Endothelial cell of umbilical vein (primary cell): ENCODE results near the gene TPRKB. TPM values are rescaled to one million over a fixed set of nuclear protein-coding genes. Genes with fewer than 3 reads are reported as not detected.

Source experiments
- BruUV-seq: library from RNA; stranded (reverse); fragments of 400-500 nt; replicated peaks from 2 replicates; lab custom pipeline; 2021; lab: Mats Ljungman, UMichigan
- CTCF ChIA-PET: fragments of 300-600, 350-600 bp; sonication (Branson Sonifier 250); formaldehyde crosslinking; loops from one replicate; lab custom pipeline; 2021; ENCODE audit warnings: antibody characterized with exemption, inconsistent platforms; lab: Charles Lee
- POLR2A ChIA-PET: fragments of 300-600, 350-600 bp; sonication (Branson Sonifier 250); formaldehyde crosslinking; loops from one replicate; lab custom pipeline; 2021; ENCODE audit warnings: antibody characterized with exemption, inconsistent platforms; lab: Charles Lee
- DNase-seq: peaks from one replicate; pipeline ENCODE4 v3.0.0-alpha.2; 2011; ENCODE audit warnings: low read depth, low spot score
- FAIRE-seq: peaks from 2 replicates; lab custom pipeline; 2011; peaks lifted over from hg19 to GRCh38; lab: Jason Lieb, UNC
- H2AFZ ChIP-seq: 2 replicates; pipeline ENCODE4 v1.6.0; 2012; ENCODE audit warnings: low read depth, low read length, control low read depth, inconsistent platforms
- H3K27ac ChIP-seq: 2 replicates; pipeline ENCODE4 v1.5.1; 2011; ENCODE audit warnings: low read depth, mild to moderate bottlenecking, control low read depth, low read length, moderate library complexity; ENCODE audit not compliant: insufficient read depth
- H3K27me3 ChIP-seq, 2 experiments: 2 replicates each; pipeline versions ENCODE4 v1.6.0 to v1.6.1; 2011; ENCODE audit warnings: low read length in 2 of 2, mixed read lengths in 1 of 2; ENCODE audit not compliant: control insufficient read depth in 2 of 2, insufficient read depth in 2 of 2
- H3K36me3 ChIP-seq, 2 experiments: 2 replicates in 1 of 2; 3 replicates in 1 of 2; pipeline ENCODE4 v1.5.1; 2011; ENCODE audit warnings: low read length in 2 of 2, mild to moderate bottlenecking in 1 of 2, moderate library complexity in 1 of 2; ENCODE audit not compliant: control insufficient read depth in 2 of 2, insufficient read depth in 2 of 2; ENCODE audit errors: extremely low read depth in 1 of 2
- H3K4me1 ChIP-seq: 3 replicates; pipeline ENCODE4 v1.5.1; 2011; ENCODE audit warnings: mild to moderate bottlenecking, low read length; ENCODE audit not compliant: control insufficient read depth, insufficient read depth; ENCODE audit errors: extremely low read depth
- H3K4me2 ChIP-seq: 2 replicates; pipeline ENCODE4 v1.6.1; 2011; ENCODE audit warnings: low read length, control low read depth, mixed read lengths; ENCODE audit not compliant: insufficient read depth
- H3K4me3 ChIP-seq, 3 experiments: fragments of 200-600 bp in 1 of 3; sonication (generic), shearing (Covaris generic) in 1 of 3; replicated peaks in 1 of 3; 2 replicates each; pipeline ENCODE4 v1.5.1; 2011 to 2016; ENCODE audit warnings: control low read depth in 3 of 3, low read length in 3 of 3, mild to moderate bottlenecking in 2 of 3, inconsistent platforms in 1 of 3, low read depth in 1 of 3, moderate library complexity in 1 of 3; ENCODE audit not compliant: insufficient read depth in 1 of 3
- H3K79me2 ChIP-seq: 2 replicates; pipeline ENCODE4 v1.6.0; 2012; ENCODE audit warnings: low read length, inconsistent platforms; ENCODE audit not compliant: control insufficient read depth, insufficient read depth
- H3K9ac ChIP-seq: replicated peaks from 2 replicates; pipeline ENCODE3; 2011; ENCODE audit warnings: low read length, control low read depth; ENCODE audit not compliant: insufficient read depth; ENCODE audit errors: extremely low read depth
- H3K9me1 ChIP-seq: replicated peaks from 3 replicates; pipeline ENCODE4 v1.6.0; 2011; ENCODE audit warnings: mild to moderate bottlenecking, low read length; ENCODE audit not compliant: control insufficient read depth, insufficient read depth; ENCODE audit errors: extremely low read depth
- H3K9me3 ChIP-seq: replicated peaks from 2 replicates; pipeline ENCODE4 v1.5.1; 2012; ENCODE audit warnings: low read length, inconsistent platforms; ENCODE audit not compliant: control insufficient read depth, insufficient read depth
- H4K20me1 ChIP-seq: replicated peaks from 2 replicates; pipeline ENCODE3; 2011; ENCODE audit warnings: mild to moderate bottlenecking, low read length; ENCODE audit not compliant: control insufficient read depth, insufficient read depth; ENCODE audit errors: extremely low read depth
- EZH2 ChIP-seq: IDR thresholded peaks from 2 replicates; pipeline ENCODE4 v1.6.1; 2012; ENCODE audit warnings: borderline replicate concordance, low read depth, mild to moderate bottlenecking, moderate library complexity, low read length, inconsistent platforms; ENCODE audit not compliant: severe bottlenecking
- FOS ChIP-seq: IDR thresholded peaks from 2 replicates; pipeline ENCODE4 v1.6.1; 2011; ENCODE audit warnings: mild to moderate bottlenecking, low read length, moderate library complexity, borderline replicate concordance; ENCODE audit not compliant: insufficient read depth
- GATA2 ChIP-seq: IDR thresholded peaks from 2 replicates; pipeline ENCODE4 v1.7.0; 2011; ENCODE audit warnings: low read depth, mild to moderate bottlenecking, moderate library complexity, mixed read lengths, low read length; ENCODE audit not compliant: insufficient read length, insufficient read depth
- JUN ChIP-seq: IDR thresholded peaks from 2 replicates; pipeline ENCODE4 v1.6.1; 2011; ENCODE audit warnings: borderline replicate concordance, low read depth; ENCODE audit not compliant: insufficient read length, insufficient read depth
- MYC ChIP-seq: IDR thresholded peaks from one replicate; pipeline ENCODE4 v1.6.1; 2011; ENCODE audit warnings: mild to moderate bottlenecking, low read depth, low read length
- POLR2A ChIP-seq: IDR thresholded peaks from 2 replicates; pipeline ENCODE4 v1.6.1; 2012; ENCODE audit warnings: low read depth, mild to moderate bottlenecking, control low read depth, low read length
- POLR2AphosphoS5 ChIP-seq: IDR thresholded peaks from 2 replicates; pipeline ENCODE4 v1.6.1; 2012; ENCODE audit warnings: low read depth, mild to moderate bottlenecking, control low read depth, low read length, moderate library complexity; ENCODE audit not compliant: insufficient read depth
- dilution Hi-C: fragments of 300-500 bp; cut with MboI; formaldehyde crosslinking; loops from one replicate; pipeline ENCODE4 v1.15.0; 2019; ENCODE audit warnings: low sequenced_read_pairs; ENCODE audit not compliant: extremely low pct_ligation_motif_present
- intact Hi-C: fragments of 100-400 bp; cut with micrococcal nuclease; formaldehyde crosslinking; loops from one replicate; pipeline ENCODE4 v1.10.0; 2022
- polyA plus RNA-seq, 4 experiments: library from polyadenylated mRNA; depleted of rRNA in 3 of 4; stranded (reverse) in 3 of 4; unstranded in 1 of 4; fragments of >200 nt; gene quantifications; 2 replicates each; pipeline versions ENCODE4 v1.2.1 to v1.2.3, GENCODE V29; 2011 to 2012; ENCODE audit warnings: missing spikeins in 1 of 4
- total RNA-seq: library from RNA; stranded (reverse); gene quantifications from 2 replicates; pipeline ENCODE4 v1.2.3, GENCODE V29; 2021
- TF ChIP-seq, protein P1 (sequence below): IDR thresholded peaks from 2 replicates; pipeline ENCODE4 v1.6.1; 2011; ENCODE audit not compliant: insufficient read depth, insufficient read length
- TF ChIP-seq, protein P2 (sequence below), 2 donors: IDR thresholded peaks; 1 replicate in 1 of 2; 2 replicates in 1 of 2; pipeline ENCODE4 v1.5.1; 2011; ENCODE audit warnings: low read length in 2 of 2, mild to moderate bottlenecking in 2 of 2, moderate library complexity in 2 of 2, control low read depth in 1 of 2, inconsistent platforms in 1 of 2, low read depth in 1 of 2; ENCODE audit not compliant: insufficient read depth in 1 of 2; ENCODE audit errors: extremely low read depth in 1 of 2

The TPRKB gene
- total and polyA plus RNA-seq, 2 donors (not counting 3 experiments of a cell fraction or from before 2014, with no cell fraction given), result 27.1 to 36.1 TPM

- no TSS peak for BruUV-seq
- intact Hi-C loops, result no loop called here
Observed at GRCh38 chr2:73707636-73708035, 29.5 kb downstream of the TPRKB start.

DNA sequence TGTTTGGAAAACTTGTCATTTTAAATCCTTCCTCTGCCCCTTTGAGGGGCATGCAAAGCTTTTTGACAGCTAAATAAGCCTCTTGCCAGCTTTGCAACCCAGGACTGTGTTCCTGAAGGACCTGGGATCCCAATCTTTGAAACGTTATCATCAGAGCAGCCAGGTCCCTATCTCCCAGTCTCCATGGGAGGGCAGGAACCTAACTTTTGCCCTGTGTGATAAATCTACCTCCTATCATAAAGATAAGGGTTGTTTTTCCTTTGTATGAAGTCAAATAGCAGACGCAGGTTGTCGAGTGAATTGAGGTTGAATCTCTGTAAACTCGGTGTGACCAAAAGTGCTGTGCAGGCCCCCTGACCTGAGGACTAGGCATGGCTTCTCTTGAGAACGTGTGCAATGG is 30.1 kb downstream of the TPRKB start:
- no TSS peak for BruUV-seq
- no peak overlapping the region for H3K4me3 ChIP-seq
- DNase-seq (peak; percentile 8), FAIRE-seq (no peak)
- no peaks in the 10 kb centered on the region for H3K79me2 ChIP-seq
- H3K9ac ChIP-seq, result no peak overlapping the region
- no peaks in the 10 kb centered on the region for H3K9me3 ChIP-seq
- no peaks in the 10 kb centered on the region for H4K20me1 ChIP-seq
- peaks cover 4% of the 10 kb centered on the region for H3K4me1 ChIP-seq
- no peak overlapping the region for H3K27ac ChIP-seq
- TF ChIP-seq GATA2, result no peak
- no peak for TF ChIP-seq MYC
- TF ChIP-seq, protein P1, sequence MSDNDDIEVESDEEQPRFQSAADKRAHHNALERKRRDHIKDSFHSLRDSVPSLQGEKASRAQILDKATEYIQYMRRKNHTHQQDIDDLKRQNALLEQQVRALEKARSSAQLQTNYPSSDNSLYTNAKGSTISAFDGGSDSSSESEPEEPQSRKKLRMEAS, result no peak
- no peak for TF ChIP-seq POLR2AphosphoS5
- no peak for TF ChIP-seq EZH2
- TF ChIP-seq, protein P2, sequence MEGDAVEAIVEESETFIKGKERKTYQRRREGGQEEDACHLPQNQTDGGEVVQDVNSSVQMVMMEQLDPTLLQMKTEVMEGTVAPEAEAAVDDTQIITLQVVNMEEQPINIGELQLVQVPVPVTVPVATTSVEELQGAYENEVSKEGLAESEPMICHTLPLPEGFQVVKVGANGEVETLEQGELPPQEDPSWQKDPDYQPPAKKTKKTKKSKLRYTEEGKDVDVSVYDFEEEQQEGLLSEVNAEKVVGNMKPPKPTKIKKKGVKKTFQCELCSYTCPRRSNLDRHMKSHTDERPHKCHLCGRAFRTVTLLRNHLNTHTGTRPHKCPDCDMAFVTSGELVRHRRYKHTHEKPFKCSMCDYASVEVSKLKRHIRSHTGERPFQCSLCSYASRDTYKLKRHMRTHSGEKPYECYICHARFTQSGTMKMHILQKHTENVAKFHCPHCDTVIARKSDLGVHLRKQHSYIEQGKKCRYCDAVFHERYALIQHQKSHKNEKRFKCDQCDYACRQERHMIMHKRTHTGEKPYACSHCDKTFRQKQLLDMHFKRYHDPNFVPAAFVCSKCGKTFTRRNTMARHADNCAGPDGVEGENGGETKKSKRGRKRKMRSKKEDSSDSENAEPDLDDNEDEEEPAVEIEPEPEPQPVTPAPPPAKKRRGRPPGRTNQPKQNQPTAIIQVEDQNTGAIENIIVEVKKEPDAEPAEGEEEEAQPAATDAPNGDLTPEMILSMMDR (IDR thresholded peaks at IDR 0.05; ENCODE audit: extremely low read depth in 1 of 2, insufficient read depth in 1 of 2, low read depth in 1 of 2, low read length in 2 of 2), result no peak
- TF ChIP-seq JUN, result no peak
- no peak for TF ChIP-seq POLR2A
- TF ChIP-seq FOS, result no peak
- POLR2A ChIA-PET, result interaction anchor here (0.7 kb wide), 1 partner anchor 17 kb away, joined by 3 read pairs; no protein-coding TSS in a partner anchor
- dilution Hi-C loops, result no loop called here
- no peak overlapping the region for H3K4me2 ChIP-seq
- no peaks in the 10 kb centered on the region for H3K36me3 ChIP-seq
- intact Hi-C loops, result no loop called here
- no peak overlapping the region for H2AFZ ChIP-seq
- CTCF ChIA-PET, result interaction anchor here (0.7 kb wide), 1 partner anchor 32 kb away, joined by 3 read pairs; no protein-coding TSS in a partner anchor
- peaks cover 2 to 17% of the 10 kb centered on the region in 2 experiments for H3K27me3 ChIP-seq
- no peaks in the 10 kb centered on the region for H3K9me1 ChIP-seq

More at GRCh38 chr2:73707636-73708035, 29.5 kb downstream of the TPRKB start:
- Histone ChIP-seq H3K27me3 (peaks cover 2 to 12% of the 10 kb centered on the region in 2 experiments), H3K36me3 (no peaks in the 10 kb centered on the region), H3K9me1 (no peaks in the 10 kb centered on the region), H3K27ac (no peak overlapping the region), H3K4me2 (no peak overlapping the region), H3K79me2 (no peaks in the 10 kb centered on the region), H3K9ac (no peak overlapping the region), H4K20me1 (no peaks in the 10 kb centered on the region), H3K4me1 (no peaks in the 10 kb centered on the region), H3K4me3 (no peak overlapping the region), H2AFZ (no peak overlapping the region), H3K9me3 (no peaks in the 10 kb centered on the region)
- no peak for DNase-seq
- FAIRE-seq, result no peak
- ChIA-PET POLR2A (no interaction called here), CTCF (no interaction called here)
- dilution Hi-C loops, result no loop called here
- TF ChIP-seq, protein P2 (IDR thresholded peaks at IDR 0.05; ENCODE audit: extremely low read depth in 1 of 2, insufficient read depth in 1 of 2, low read depth in 1 of 2, low read length in 2 of 2), result no peak
- TF ChIP-seq FOS, result no peak
- no peak for TF ChIP-seq POLR2AphosphoS5
